ENCODE data around the gene CMSS1.

The CMSS1 gene

DNA sequence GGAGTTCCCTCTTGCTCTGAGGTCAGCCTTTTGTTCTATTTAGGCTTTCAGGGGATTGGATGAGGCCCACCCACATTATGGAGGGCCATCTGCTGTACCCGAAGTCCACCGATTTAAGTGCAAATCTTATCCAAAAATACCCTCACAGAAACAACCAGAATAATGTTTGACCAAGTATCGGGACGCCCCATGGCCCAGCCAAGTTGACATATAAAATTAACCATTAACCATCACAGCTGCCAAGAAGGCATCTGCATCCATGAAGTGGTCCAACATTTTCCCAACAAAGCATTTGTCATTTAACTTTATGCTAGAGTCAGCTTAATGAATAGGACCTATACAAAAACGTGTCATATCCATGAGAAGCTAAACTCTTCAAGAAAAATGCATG is 396.9 kb downstream of the CMSS1 start:
- in situ Hi-C loops (cut with HindIII; ENCODE audit: low pct_ligation_motif_present, low sequenced_read_pairs), result no loop called here
- no peak for DNase-seq
- TF ChIP-seq, protein P1, sequence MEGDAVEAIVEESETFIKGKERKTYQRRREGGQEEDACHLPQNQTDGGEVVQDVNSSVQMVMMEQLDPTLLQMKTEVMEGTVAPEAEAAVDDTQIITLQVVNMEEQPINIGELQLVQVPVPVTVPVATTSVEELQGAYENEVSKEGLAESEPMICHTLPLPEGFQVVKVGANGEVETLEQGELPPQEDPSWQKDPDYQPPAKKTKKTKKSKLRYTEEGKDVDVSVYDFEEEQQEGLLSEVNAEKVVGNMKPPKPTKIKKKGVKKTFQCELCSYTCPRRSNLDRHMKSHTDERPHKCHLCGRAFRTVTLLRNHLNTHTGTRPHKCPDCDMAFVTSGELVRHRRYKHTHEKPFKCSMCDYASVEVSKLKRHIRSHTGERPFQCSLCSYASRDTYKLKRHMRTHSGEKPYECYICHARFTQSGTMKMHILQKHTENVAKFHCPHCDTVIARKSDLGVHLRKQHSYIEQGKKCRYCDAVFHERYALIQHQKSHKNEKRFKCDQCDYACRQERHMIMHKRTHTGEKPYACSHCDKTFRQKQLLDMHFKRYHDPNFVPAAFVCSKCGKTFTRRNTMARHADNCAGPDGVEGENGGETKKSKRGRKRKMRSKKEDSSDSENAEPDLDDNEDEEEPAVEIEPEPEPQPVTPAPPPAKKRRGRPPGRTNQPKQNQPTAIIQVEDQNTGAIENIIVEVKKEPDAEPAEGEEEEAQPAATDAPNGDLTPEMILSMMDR (IDR thresholded peaks at IDR 0.05; ENCODE audit: low read depth, low read length, missing control alignments), result no peak

DNA sequence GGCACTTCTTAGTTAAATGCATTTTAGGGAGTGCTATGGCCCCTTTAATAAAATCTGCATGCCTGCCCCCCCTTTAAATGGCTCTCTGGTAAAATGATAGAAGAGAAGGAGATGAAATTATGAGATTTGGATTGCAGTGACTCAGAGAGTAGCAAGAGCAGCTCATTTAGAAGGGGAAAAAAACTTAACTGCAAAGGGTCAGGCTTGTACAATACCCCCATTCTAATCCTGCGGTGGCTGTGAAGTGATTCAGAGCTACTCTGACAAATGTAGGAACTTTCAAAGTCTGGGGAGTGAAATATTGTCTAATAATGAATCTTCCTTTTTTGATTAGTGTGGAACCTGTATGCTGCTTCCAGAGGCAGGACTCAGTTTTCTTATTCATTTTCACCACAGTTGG is 399.1 kb downstream of the CMSS1 start:
- DNase-seq, result no peak
- in situ Hi-C loops (cut with HindIII; ENCODE audit: low pct_ligation_motif_present, low sequenced_read_pairs), result no loop called here
- Histone ChIP-seq H3K36me3 (replicated peaks) (no peaks in the 10 kb centered on the region), H3K27ac (no peak overlapping the region), H3K4me3 (ENCODE audit: low read depth, low read length) (no peak overlapping the region), H3K27me3 (replicated peaks) (no peaks in the 10 kb centered on the region)
- TF ChIP-seq, protein P1 (IDR thresholded peaks at IDR 0.05; ENCODE audit: low read depth, low read length, missing control alignments), result no peak

More for the DNA sequence above, 396.9 kb downstream of the CMSS1 start:
- Histone ChIP-seq H3K27ac (no peak overlapping the region), H3K4me3 (ENCODE audit: low read depth, low read length) (no peak overlapping the region), H3K36me3 (replicated peaks) (no peaks in the 10 kb centered on the region), H3K27me3 (replicated peaks) (no peaks in the 10 kb centered on the region)

DNA sequence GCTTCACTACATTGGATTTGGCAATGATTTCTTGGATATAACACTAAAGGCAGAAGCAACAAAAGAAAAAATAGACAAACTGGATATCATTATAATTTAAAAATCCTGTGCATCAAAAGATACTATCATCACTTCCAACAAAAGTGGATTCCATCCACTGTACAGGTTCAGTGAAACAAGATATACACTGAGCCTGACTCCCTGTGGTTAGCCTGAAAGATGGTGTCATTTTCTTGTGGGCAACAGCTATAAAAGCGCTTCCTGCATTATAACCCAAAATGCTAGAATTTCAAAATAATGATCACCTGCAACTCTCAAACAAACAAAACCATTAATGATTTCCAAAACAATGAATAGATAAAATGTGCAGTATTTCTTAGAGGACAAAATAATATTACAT is 403.5 kb downstream of the CMSS1 start:
- Histone ChIP-seq H3K4me3 (ENCODE audit: low read depth, low read length) (no peak overlapping the region), H3K36me3 (replicated peaks) (no peaks in the 10 kb centered on the region), H3K27me3 (replicated peaks) (no peaks in the 10 kb centered on the region), H3K27ac (no peak overlapping the region)
- TF ChIP-seq, protein P1 (IDR thresholded peaks at IDR 0.05; ENCODE audit: low read depth, low read length, missing control alignments), result no peak
- DNase-seq, result no peak
- in situ Hi-C loops (cut with HindIII; ENCODE audit: low pct_ligation_motif_present, low sequenced_read_pairs), result no loop called here

DNA sequence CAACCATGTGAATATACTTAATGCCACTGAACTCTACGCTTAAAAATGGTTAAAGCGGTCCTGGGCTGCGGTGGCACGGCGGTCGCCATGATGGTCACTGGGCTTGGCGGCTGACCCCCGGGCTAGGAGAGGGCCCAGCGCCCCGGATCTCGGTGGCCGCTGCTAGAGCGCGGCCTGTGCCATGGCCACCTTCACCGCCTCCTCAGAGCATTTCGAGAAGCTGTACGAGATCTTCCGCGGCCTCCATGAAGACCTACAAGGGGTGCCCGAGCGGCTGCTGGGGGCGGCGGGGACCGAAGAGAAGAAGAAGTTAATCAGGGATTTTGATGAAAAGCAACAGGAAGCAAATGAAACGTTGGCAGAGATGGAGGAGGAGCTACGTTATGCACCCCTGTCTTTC is 407.5 kb downstream of the CMSS1 start:
- in situ Hi-C loops (cut with HindIII; ENCODE audit: low pct_ligation_motif_present, low sequenced_read_pairs), result no loop called here
- H3K27ac ChIP-seq, result no peak overlapping the region
- H3K4me3 ChIP-seq (ENCODE audit: low read depth, low read length), result no peak overlapping the region
- no peak for DNase-seq
- no peaks in the 10 kb centered on the region for H3K27me3 ChIP-seq (replicated peaks)
- TF ChIP-seq, protein P1 (IDR thresholded peaks at IDR 0.05; ENCODE audit: low read depth, low read length, missing control alignments), result no peak
- H3K36me3 ChIP-seq (replicated peaks), result no peaks in the 10 kb centered on the region

DNA sequence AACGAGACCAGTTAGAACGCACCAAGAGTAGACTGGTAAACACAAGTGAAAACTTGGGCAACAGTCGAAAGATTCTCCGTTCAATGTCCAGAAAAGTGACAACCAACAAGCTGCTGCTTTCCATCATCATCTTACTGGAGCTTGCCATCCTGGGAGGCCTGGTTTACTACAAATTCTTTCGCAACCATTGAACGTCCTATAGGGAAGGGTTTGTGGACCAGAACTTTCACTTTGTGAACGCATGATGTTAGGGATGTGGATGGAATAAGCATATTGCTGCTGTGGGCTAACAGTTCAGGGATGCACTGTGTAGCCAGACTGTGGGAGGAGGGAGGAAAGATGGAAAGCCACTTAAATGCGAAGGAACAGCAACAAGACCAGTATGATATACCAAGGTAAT is 408.2 kb downstream of the CMSS1 start:
- no peaks in the 10 kb centered on the region for H3K27me3 ChIP-seq (replicated peaks)
- no peak overlapping the region for H3K4me3 ChIP-seq (ENCODE audit: low read depth, low read length)
- in situ Hi-C loops (cut with HindIII; ENCODE audit: low pct_ligation_motif_present, low sequenced_read_pairs), result no loop called here
- no peaks in the 10 kb centered on the region for H3K36me3 ChIP-seq (replicated peaks)
- H3K27ac ChIP-seq, result no peak overlapping the region
- no peak for DNase-seq
- TF ChIP-seq, protein P1 (IDR thresholded peaks at IDR 0.05; ENCODE audit: low read depth, low read length, missing control alignments), result no peak

DNA sequence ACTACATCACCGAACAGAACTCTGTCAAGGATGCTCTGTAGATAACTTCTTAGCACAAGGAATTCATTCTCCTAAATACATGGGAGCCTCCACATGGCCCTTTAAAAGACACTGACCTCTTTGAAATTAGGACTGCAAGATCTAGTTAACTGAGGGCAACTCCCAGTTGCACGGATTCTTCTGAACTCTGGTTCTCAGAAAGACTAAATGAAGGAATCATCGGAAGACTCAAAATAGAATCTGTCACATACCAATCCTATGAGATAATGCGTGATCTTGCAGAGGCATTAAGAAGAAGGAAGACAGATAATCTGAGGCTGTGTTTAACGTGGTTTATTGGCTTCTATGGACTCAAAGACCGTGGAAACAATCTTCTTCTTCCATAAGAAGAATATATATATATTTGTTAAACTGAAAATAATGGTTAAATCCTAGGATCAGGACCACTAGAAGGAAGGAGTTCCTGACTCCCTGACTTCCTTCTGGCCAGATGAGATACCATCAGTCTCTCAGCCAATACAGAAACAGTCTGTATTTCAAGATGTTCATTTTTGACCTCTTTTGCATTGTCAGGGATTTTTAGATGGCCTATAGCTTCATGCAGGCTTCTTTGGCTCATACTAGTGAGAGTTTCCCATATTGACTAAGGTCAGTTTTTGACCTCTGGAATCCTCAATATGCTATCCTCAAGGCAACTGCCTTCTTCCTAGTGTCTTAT is 409.2 kb downstream of the CMSS1 start:
- H3K36me3 ChIP-seq (replicated peaks), result no peaks in the 10 kb centered on the region
- H3K27ac ChIP-seq, result no peak overlapping the region
- H3K4me3 ChIP-seq (ENCODE audit: low read depth, low read length), result no peak overlapping the region
- H3K27me3 ChIP-seq (replicated peaks), result no peaks in the 10 kb centered on the region
- TF ChIP-seq, protein P1 (IDR thresholded peaks at IDR 0.05; ENCODE audit: low read depth, low read length, missing control alignments), result no peak
- DNase-seq, result peak; percentile 28
- in situ Hi-C loops (cut with HindIII; ENCODE audit: low pct_ligation_motif_present, low sequenced_read_pairs), result no loop called here

Measured in brain microvascular endothelial cell (primary cell).